Measurements from ENCODE around the gene RASSF6. TPM values are rescaled to one million over a fixed set of nuclear protein-coding genes. Genes with fewer than 3 reads are reported as not detected.

RASSF6 gene
- total and polyA plus RNA-seq, 2 of the 8 experiments (the other 6 are each of a cell fraction or from before 2014, with no cell fraction given): 0.03 to 0.28 TPM

DNA sequence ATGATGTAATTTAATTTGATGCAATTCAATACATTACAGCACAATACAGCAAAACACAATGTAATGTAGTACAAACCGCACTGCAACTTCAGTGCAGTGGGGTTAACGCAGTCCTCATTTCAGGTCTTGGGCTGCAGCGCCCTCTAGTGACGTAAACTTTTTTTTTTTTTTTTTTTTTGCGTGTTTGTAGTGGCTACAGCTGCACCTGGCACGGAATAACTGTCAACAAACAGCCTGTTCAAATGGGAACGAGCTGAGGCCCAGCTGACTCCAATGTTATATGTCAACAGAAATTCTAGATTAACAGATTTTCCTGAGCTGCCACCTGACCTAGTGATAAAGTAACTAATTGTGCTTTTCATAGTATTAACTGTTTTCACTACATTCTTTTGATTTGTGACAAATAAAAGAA lies 33.5 kb upstream of the RASSF6 start (continued):
- TF ChIP-seq, protein P1, sequence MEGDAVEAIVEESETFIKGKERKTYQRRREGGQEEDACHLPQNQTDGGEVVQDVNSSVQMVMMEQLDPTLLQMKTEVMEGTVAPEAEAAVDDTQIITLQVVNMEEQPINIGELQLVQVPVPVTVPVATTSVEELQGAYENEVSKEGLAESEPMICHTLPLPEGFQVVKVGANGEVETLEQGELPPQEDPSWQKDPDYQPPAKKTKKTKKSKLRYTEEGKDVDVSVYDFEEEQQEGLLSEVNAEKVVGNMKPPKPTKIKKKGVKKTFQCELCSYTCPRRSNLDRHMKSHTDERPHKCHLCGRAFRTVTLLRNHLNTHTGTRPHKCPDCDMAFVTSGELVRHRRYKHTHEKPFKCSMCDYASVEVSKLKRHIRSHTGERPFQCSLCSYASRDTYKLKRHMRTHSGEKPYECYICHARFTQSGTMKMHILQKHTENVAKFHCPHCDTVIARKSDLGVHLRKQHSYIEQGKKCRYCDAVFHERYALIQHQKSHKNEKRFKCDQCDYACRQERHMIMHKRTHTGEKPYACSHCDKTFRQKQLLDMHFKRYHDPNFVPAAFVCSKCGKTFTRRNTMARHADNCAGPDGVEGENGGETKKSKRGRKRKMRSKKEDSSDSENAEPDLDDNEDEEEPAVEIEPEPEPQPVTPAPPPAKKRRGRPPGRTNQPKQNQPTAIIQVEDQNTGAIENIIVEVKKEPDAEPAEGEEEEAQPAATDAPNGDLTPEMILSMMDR (IDR thresholded peaks at IDR 0.05; ENCODE audit: control extremely low read depth in 1 of 3, insufficient read depth in 1 of 3, low read depth in 1 of 3, low read length in 3 of 3): peak; percentile 17 to 70 (median 44)
- TF ChIP-seq SP4 (IDR thresholded peaks at IDR 0.05; ENCODE audit: low read length) (no peak), SIN3A (conservative IDR thresholded peaks at IDR 0.05 in 1 of 2, IDR thresholded peaks at IDR 0.05 in 1 of 2; ENCODE audit: low read depth in 1 of 2, low read length in 2 of 2) (peak in 1 of 2 experiments; percentile 65; a peak in 1 of 4 replicates), RFX5 (IDR thresholded peaks at IDR 0.05; ENCODE audit: borderline replicate concordance, low read depth, low read length) (no peak)

Data from H1 (cell line).